SK-N-SH (cell line): ENCODE measurements around the gene KCNG1. TPM values are rescaled to one million over a fixed set of nuclear protein-coding genes. Genes with fewer than 3 reads are reported as not detected.

Experiments used
- CTCF ChIA-PET: fragments of 300-600, 350-600 bp; formaldehyde crosslinking; extraction: SDS; loops from one replicate; lab custom pipeline; 2021; lab: Yijun Ruan, JAX
- POLR2A ChIA-PET: fragments of 350-600 bp; sonication (Branson Sonifier 250); formaldehyde crosslinking; extraction: SDS; loops from one replicate; lab custom pipeline; 2020; ENCODE audit warnings: antibody characterized with exemption, inconsistent platforms; lab: Yijun Ruan, JAX
- DNase-seq: peaks from one replicate; pipeline ENCODE4 v3.0.0; 2012
- H2AFZ ChIP-seq: fragments of 200-600 bp; sonication (generic); 2 replicates; pipeline ENCODE4 v1.8.1; 2016; ENCODE audit warnings: antibody characterized with exemption, mild to moderate bottlenecking, low read depth
- H3F3A ChIP-seq: fragments of 200-600 bp; sonication (generic); replicated peaks from 2 replicates; pipeline ENCODE3; 2016; ENCODE audit warnings: antibody characterized with exemption, mild to moderate bottlenecking; ENCODE audit not compliant: insufficient read depth
- H3K27ac ChIP-seq, 2 experiments: fragments of 200-500 bp in 1 of 2; fragments of 200-600 bp in 1 of 2; sonication (Bioruptor generic) in 1 of 2; sonication (generic), shearing (Covaris generic) in 1 of 2; 2 replicates each; pipeline versions ENCODE4 v1.5.1 to v1.6.1; 2014 to 2016; ENCODE audit warnings: low read depth in 2 of 2, inconsistent platforms in 1 of 2, low read length in 1 of 2, mild to moderate bottlenecking in 1 of 2, mixed read lengths in 1 of 2
- H3K27me3 ChIP-seq: fragments of 200-600 bp; sonication (generic), shearing (Covaris generic); 2 replicates; pipeline ENCODE4 v1.6.1; 2016; ENCODE audit warnings: mixed run types; ENCODE audit not compliant: insufficient read depth
- H3K36me3 ChIP-seq, 2 experiments: fragments of 200-500 bp in 1 of 2; fragments of 200-600 bp in 1 of 2; sonication (Bioruptor generic) in 1 of 2; sonication (generic) in 1 of 2; replicated peaks in 1 of 2; 2 replicates each; pipeline versions ENCODE3 to v1.5.1; 2014 to 2016; ENCODE audit warnings: low read length in 1 of 2, mild to moderate bottlenecking in 1 of 2; ENCODE audit not compliant: insufficient read depth in 2 of 2, control insufficient read depth in 1 of 2
- H3K4me1 ChIP-seq, 2 experiments: fragments of 200-500 bp in 1 of 2; fragments of 200-600 bp in 1 of 2; sonication (Bioruptor generic) in 1 of 2; sonication (generic), shearing (Covaris generic) in 1 of 2; 2 replicates each; pipeline versions ENCODE4 v1.5.1 to v1.6.1; 2014 to 2016; ENCODE audit warnings: low read depth in 1 of 2, low read length in 1 of 2, mixed run types in 1 of 2; ENCODE audit not compliant: insufficient read depth in 2 of 2, control insufficient read depth in 1 of 2
- H3K4me2 ChIP-seq: fragments of 200-600 bp; sonication (generic), shearing (Covaris generic); 2 replicates; pipeline ENCODE4 v1.6.1; 2017; ENCODE audit warnings: mixed run types
- H3K4me3 ChIP-seq, 2 experiments: fragments of 200-500 bp in 1 of 2; fragments of 200-600 bp in 1 of 2; sonication (Bioruptor generic) in 1 of 2; sonication (generic), shearing (Covaris generic) in 1 of 2; 2 replicates each; pipeline versions ENCODE4 v1.5.1 to v1.8.1; 2014 to 2016; ENCODE audit warnings: low read depth in 2 of 2, inconsistent platforms in 1 of 2, low read length in 1 of 2, mild to moderate bottlenecking in 1 of 2, mixed read lengths in 1 of 2, moderate library complexity in 1 of 2
- H3K79me2 ChIP-seq: fragments of 200-600 bp; sonication (generic); 2 replicates; pipeline ENCODE4 v1.8.1; 2017; ENCODE audit warnings: mild to moderate bottlenecking; ENCODE audit not compliant: insufficient read depth
- H3K9ac ChIP-seq: fragments of 200-600 bp; sonication (generic); 2 replicates; pipeline ENCODE4 v1.6.1; 2017; ENCODE audit warnings: mixed run types
- H3K9me2 ChIP-seq: fragments of 200-600 bp; sonication (generic); 2 replicates; pipeline ENCODE4 v1.6.1; 2017; ENCODE audit warnings: mixed run types
- H3K9me3 ChIP-seq: fragments of 200-600 bp; sonication (generic); 2 replicates; pipeline ENCODE4 v1.6.1; 2017; ENCODE audit warnings: mixed run types, mild to moderate bottlenecking, moderate library complexity
- H4K20me1 ChIP-seq: fragments of 200-600 bp; sonication (generic); 2 replicates; pipeline ENCODE4 v1.6.1; 2017; ENCODE audit warnings: mild to moderate bottlenecking, mixed run types; ENCODE audit not compliant: insufficient read depth
- IRF3 ChIP-seq: fragments of 150-350 bp; IDR thresholded peaks from 2 replicates; pipeline ENCODE4 v1.6.1; 2016; ENCODE audit warnings: mild to moderate bottlenecking, low read depth, low read length
- MAX ChIP-seq: IDR thresholded peaks from 2 replicates; pipeline ENCODE4 v1.4.0; 2012; ENCODE audit warnings: low read depth
- POLR2AphosphoS5 ChIP-seq: IDR thresholded peaks from 2 replicates; pipeline ENCODE4 v1.6.1; 2012; ENCODE audit warnings: low read depth, low read length
- RXRA ChIP-seq: IDR thresholded peaks from 2 replicates; pipeline ENCODE4 v1.4.0; 2012; ENCODE audit warnings: low read depth, mild to moderate bottlenecking, borderline replicate concordance
- SIN3A ChIP-seq: IDR thresholded peaks from 2 replicates; pipeline ENCODE4 v1.6.1; 2012; ENCODE audit warnings: low read depth, mild to moderate bottlenecking, low read length, moderate library complexity, borderline replicate concordance
- TCF12 ChIP-seq: IDR thresholded peaks from 2 replicates; pipeline ENCODE4 v1.4.0; 2012
- WGBS: methylation state at CpG from one replicate; pipeline ENCODE4 v1.1.6; 2017; ENCODE audit warnings: low lambda C conversion rate; 5-methylcytosine and 5-hydroxymethylcytosine counted together
- polyA plus RNA-seq, 3 experiments: library from polyadenylated mRNA; depleted of rRNA; stranded (reverse); fragments of >200 nt; gene quantifications; 2 replicates each; pipeline ENCODE4 v1.2.3, GENCODE V29; 2012

Gene KCNG1
- polyA plus RNA-seq, 1 of the 3 experiments (the other 2 are of a cell fraction): 13.8 TPM

GRCh38 chr20:51023617-51024155 lies 779 bp upstream of the KCNG1 start:
- Histone ChIP-seq H3K4me3 (peak overlapping the region; percentile 66 to 82), H4K20me1 (no peaks in the 10 kb centered on the region), H3K79me2 (peaks cover 17% of the 10 kb centered on the region), H3K36me3 (no peaks in the 10 kb centered on the region), H3K9ac (peak overlapping the region; percentile 78; the same call in 1 of the 2 replicates), H3K27me3 (no peaks in the 10 kb centered on the region; the same call in 1 of the 2 replicates), H3K4me2 (peak overlapping the region; percentile 95), H3K4me1 (peaks cover 14 to 41% of the 10 kb centered on the region in 2 experiments; a peak in 2 of 4 replicates), H2AFZ (peak overlapping the region; percentile 87; the same call in 1 of the 2 replicates), H3K9me2 (no peaks in the 10 kb centered on the region), H3K27ac (no peak overlapping the region; a peak in 1 of 4 replicates), H3F3A (no peaks in the 10 kb centered on the region), H3K9me3 (no peaks in the 10 kb centered on the region)
- ChIA-PET POLR2A (interaction anchor here (1.1 kb wide), 1 partner anchor 105 kb away, joined by 4 read pairs; no protein-coding TSS in a partner anchor), CTCF (interaction anchor here (4.8 kb wide), 1 partner anchor 283 kb away, joined by 36 read pairs; no protein-coding TSS in a partner anchor)
- DNase-seq: no peak
- TF ChIP-seq TCF12: no peak
- TF ChIP-seq SIN3A: no peak
- TF ChIP-seq MAX: no peak
- no peak for TF ChIP-seq RXRA
- TF ChIP-seq IRF3: no peak
- WGBS: 85% methylated on average over 24 of the region's 30 CpGs

GRCh38 chr20:51022227-51022802 lies 592 bp downstream of the KCNG1 start:
- H3F3A ChIP-seq: no peaks in the 10 kb centered on the region
- H3K9ac ChIP-seq: peak overlapping the region; percentile 78
- peak overlapping the region; percentile 95 for H3K4me2 ChIP-seq
- no peaks in the 10 kb centered on the region for H3K9me3 ChIP-seq
- WGBS: 36% methylated on average over 5 of the region's 39 CpGs
- peaks cover 14 to 48% of the 10 kb centered on the region in 2 experiments; a peak in 2 of 4 replicates for H3K4me1 ChIP-seq
- H3K4me3 ChIP-seq: peak overlapping the region; percentile 66 to 82
- no peaks in the 10 kb centered on the region for H3K9me2 ChIP-seq
- H3K27ac ChIP-seq: peak overlapping the region in 1 of 2 experiments; percentile 60; a peak in 1 of 4 replicates
- H4K20me1 ChIP-seq: no peaks in the 10 kb centered on the region
- peak overlapping the region; percentile 87 for H2AFZ ChIP-seq
- ChIA-PET POLR2A (no interaction called here), CTCF (interaction anchor here (2.3 to 4.8 kb wide), 2 partner anchors 35 to 284 kb away, joined by 8 to 36 read pairs; no protein-coding TSS in a partner anchor)
- H3K79me2 ChIP-seq: peaks cover 17% of the 10 kb centered on the region
- DNase-seq: no peak
- TF ChIP-seq POLR2AphosphoS5: no peak
- peak; percentile 24; the same call in 1 of the 2 replicates for TF ChIP-seq MAX
- no peaks in the 10 kb centered on the region for H3K27me3 ChIP-seq
- H3K36me3 ChIP-seq: no peaks in the 10 kb centered on the region
